Endometrial microvascular endothelial cells (primary cell): ENCODE results near the gene MOGAT1. TPM values are rescaled to one million over a fixed set of nuclear protein-coding genes. Genes with fewer than 3 reads are reported as not detected.

Source experiments
- in situ Hi-C: cut with HindIII; loops from 2 replicates; pipeline ENCODE4 v1.10.0; 2017; ENCODE audit warnings: low sequenced_read_pairs, low pct_unique_long_range_greater_than_20kb; ENCODE audit errors: inconsistent ontology term
- total RNA-seq: library from RNA; depleted of rRNA; stranded (reverse); fragments of >200 nt; gene quantifications from one replicate; pipeline ENCODE4 v1.2.3, GENCODE V29; 2015; ENCODE audit errors: inconsistent ontology term

MOGAT1 gene
- total RNA-seq, 1 donor from 2014 or later = not detected

DNA sequence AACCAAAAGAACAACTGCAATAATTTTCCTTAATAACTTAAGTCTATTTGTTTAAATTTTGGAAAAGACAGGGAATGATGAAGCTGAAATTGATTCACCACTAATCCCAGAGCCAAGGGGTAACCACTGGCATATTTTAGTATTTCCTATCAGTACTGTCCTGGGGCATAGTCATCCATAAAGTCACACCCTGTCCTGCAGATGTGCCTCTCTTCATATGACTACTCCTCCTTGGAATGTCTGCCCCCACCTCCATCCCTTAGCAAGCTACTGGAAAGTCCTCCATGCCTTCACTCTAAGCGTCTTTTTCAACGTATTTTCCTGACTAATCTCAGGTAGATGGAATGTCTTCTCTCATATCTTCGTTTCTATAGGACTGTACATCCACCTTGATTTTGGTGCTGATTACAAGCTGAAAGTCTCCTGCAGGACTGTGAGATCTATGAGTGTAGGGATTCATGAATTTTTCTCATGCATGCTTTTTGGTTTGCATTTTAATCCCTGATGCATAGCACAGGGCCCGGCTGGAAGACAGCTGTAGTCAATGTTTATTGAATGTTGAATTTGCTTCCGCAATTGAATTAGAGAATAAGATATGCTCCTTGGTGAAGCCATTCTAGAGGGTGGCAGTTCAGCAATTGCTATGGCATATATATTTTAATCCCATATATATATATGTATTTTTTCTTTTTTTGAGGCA, 85.6 kb downstream of the MOGAT1 start:
- in situ Hi-C loops = no loop called here

Other genes with a start within 250 kb of the MOGAT1 start
- not detected for gene SGPP2, start 247.1 kb upstream of the MOGAT1 start, total RNA-seq
- 41.7 TPM for gene FARSB, start 15.6 kb upstream of the MOGAT1 start, total RNA-seq
- 80.4 TPM for gene ACSL3, start 189.4 kb downstream of the MOGAT1 start, total RNA-seq